Measurements from ENCODE around the gene MFSD11.
"Not testable (repeated sequence)": the region's sequence is repeated elsewhere in the genome, so short reads cannot be mapped to it uniquely, and the experiment has no call there.

MFSD11 gene

GRCh38 chr17:76709077-76709950, 28.6 kb upstream of the MFSD11 start:
- peak; percentile 32 for DNase-seq

- DNase-seq, result not testable (repeated sequence)
Observed at GRCh38 chr17:76709951-76710862, 27.7 kb upstream of the MFSD11 start.

GRCh38 chr17:76710863-76711611, 26.9 kb upstream of the MFSD11 start, which contains the start of gene MXRA7:
MXRA7 (minus strand) TSS chr17:76710965; CDS start chr17:76710946, 19 bp downstream.
- peak; percentile 65 for DNase-seq

GRCh38 chr17:76712321-76712720, 25.6 kb upstream of the MFSD11 start:
- not testable (repeated sequence) for DNase-seq

- DNase-seq, result no peak
Observed at GRCh38 chr17:76713765-76714164, 24.2 kb upstream of the MFSD11 start.

- DNase-seq, result no peak
Observed at GRCh38 chr17:76714336-76714735, 23.6 kb upstream of the MFSD11 start.

GRCh38 chr17:76714822-76715495, 23.0 kb upstream of the MFSD11 start:
- DNase-seq, result no peak

GRCh38 chr17:76715496-76715830, 22.5 kb upstream of the MFSD11 start:
- DNase-seq, result no peak

GRCh38 chr17:76716146-76716838, 21.6 kb upstream of the MFSD11 start:
- no peak for DNase-seq

- DNase-seq, result no peak
Observed at GRCh38 chr17:76716839-76717215, 21.1 kb upstream of the MFSD11 start.

- no peak for DNase-seq
Observed at GRCh38 chr17:76718516-76718915, 19.4 kb upstream of the MFSD11 start.

- DNase-seq, result no peak
Observed at GRCh38 chr17:76720211-76720610, 17.7 kb upstream of the MFSD11 start.

GRCh38 chr17:76720941-76721340, 17.0 kb upstream of the MFSD11 start:
- DNase-seq, result no peak

- no peak for DNase-seq
Observed at GRCh38 chr17:76721463-76721862, 16.5 kb upstream of the MFSD11 start.

- no peak for DNase-seq
Observed at GRCh38 chr17:76722279-76722678, 15.6 kb upstream of the MFSD11 start.

- not testable (repeated sequence) for DNase-seq
Observed at GRCh38 chr17:76722977-76723376, 14.9 kb upstream of the MFSD11 start.

- DNase-seq, result no peak
Observed at GRCh38 chr17:76723812-76724211, 14.1 kb upstream of the MFSD11 start.

- peak; percentile 41 for DNase-seq
Observed at GRCh38 chr17:76725580-76726230, 12.2 kb upstream of the MFSD11 start.

- peak; percentile 96 for DNase-seq
Observed at GRCh38 chr17:76726231-76726775, 11.6 kb upstream of the MFSD11 start, which contains the start of gene JMJD6. JMJD6 (minus strand) TSS chr17:76726606; CDS start chr17:76726475, 131 bp downstream.

Measured in NCI-H524 treated with DMSO at 0.1 percent for 48 hours (cell line).